ENCODE results near the gene TLR10.

GRCh38 chr4:38781854-38782261, 932 bp downstream of the TLR10 start:
- TF ChIP-seq EZH2 (IDR thresholded peaks at IDR 0.05; ENCODE audit: low read depth) = no peak
- TF ChIP-seq, protein P1, sequence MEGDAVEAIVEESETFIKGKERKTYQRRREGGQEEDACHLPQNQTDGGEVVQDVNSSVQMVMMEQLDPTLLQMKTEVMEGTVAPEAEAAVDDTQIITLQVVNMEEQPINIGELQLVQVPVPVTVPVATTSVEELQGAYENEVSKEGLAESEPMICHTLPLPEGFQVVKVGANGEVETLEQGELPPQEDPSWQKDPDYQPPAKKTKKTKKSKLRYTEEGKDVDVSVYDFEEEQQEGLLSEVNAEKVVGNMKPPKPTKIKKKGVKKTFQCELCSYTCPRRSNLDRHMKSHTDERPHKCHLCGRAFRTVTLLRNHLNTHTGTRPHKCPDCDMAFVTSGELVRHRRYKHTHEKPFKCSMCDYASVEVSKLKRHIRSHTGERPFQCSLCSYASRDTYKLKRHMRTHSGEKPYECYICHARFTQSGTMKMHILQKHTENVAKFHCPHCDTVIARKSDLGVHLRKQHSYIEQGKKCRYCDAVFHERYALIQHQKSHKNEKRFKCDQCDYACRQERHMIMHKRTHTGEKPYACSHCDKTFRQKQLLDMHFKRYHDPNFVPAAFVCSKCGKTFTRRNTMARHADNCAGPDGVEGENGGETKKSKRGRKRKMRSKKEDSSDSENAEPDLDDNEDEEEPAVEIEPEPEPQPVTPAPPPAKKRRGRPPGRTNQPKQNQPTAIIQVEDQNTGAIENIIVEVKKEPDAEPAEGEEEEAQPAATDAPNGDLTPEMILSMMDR (conservative IDR thresholded peaks at IDR 0.05) = no peak
